NCI-H1048 (cell line): ENCODE results near the gene MYOC.
"Not testable (repeated sequence)": the region's sequence is repeated elsewhere in the genome, so short reads cannot be mapped to it uniquely, and the experiment has no call there.

ENCODE experiments used
- DNase-seq: peaks from one replicate; lab custom pipeline; 2025; lab: John Stamatoyannopoulos, UW

The MYOC gene

GRCh38 chr1:171652234-171652822 lies at the start of gene MYOC:
Gene MYOC (minus strand): TSS chr1:171652688. CDS start chr1:171652611, 77 bp downstream.
- no peak for DNase-seq

GRCh38 chr1:171699531-171699930 lies 47.0 kb upstream of the MYOC start:
- DNase-seq, result no peak

DNA sequence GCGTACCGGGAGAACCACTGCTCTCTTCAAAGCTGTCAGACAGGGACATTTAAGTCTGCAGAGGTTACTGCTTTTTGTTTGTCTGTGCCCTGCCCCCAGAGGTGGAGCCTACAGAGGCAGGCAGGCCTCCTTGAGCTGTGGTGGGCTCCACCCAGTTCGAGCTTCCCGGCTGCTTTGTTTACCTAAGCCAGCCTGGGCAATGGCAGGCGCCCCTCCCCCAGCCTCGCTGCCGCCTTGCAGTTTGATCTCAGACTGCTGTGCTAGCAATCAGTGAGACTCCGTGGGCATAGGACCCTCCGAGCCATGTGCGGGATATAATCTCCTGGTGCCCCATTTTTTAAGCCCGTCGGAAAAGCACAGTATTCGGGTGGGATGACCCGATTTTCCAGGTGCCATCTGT lies 43.3 kb upstream of the MYOC start:
- DNase-seq, result not testable (repeated sequence)

GRCh38 chr1:171693541-171693940 lies 41.1 kb upstream of the MYOC start:
- not testable (repeated sequence) for DNase-seq

DNA sequence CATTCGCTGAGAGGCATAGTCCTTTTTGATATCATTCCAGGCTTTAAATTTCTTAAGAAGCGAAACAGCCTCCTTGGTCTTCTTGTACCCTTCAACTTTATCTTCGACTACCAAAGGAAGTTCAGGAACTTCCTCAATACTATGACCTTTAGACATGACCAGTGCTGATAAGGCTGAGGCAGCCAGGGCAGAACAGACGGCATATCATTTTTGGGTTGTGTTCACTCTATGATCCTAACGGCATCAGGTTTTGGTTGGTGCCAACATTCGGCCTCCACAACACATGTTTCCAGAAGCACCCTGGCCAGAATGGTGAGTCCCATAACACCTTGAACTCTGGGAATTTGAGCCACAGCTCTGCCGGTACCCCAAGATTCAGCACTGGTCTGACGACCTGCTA lies 31.4 kb upstream of the MYOC start:
- DNase-seq, result no peak

DNA sequence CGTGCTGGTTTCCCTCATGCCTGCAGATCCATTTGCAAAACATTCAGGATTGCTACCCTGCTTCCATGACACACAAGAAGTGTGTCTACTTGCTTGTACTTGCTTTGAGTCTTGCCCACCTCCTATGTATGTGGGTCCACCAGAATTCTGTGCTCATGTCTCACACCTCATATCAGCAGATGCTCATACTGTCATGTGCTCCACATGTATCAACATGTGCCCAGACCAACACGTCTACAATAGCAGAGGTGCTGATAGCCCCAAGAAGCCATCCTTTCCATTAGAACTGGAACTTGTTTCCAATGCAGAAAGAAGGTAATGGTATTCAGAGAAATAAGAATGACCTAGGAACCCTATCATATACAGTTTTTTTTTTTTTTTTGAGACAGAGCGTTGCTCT lies 27.9 kb upstream of the MYOC start:
- no peak for DNase-seq

DNA sequence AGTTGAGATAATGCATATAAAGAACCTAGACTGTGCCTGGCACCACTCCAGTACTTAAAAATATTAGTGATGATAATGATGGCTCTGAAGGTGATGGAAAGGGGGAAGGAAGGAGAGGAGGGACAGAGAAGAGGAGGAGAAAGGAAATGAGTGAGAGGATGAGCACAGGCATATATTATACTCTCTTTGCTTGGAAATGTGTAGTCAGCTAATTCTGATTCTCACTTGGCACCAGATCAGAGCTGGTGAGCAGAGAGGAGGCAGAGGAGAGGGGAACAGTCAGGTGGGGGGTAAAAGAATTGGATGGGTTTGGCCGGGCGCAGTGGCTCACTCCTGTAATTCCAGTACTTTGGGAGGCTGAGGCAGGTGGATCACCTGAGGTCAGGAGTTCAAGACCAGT lies 24.3 kb upstream of the MYOC start:
- no peak for DNase-seq

GRCh38 chr1:171674431-171675405 lies 22.2 kb upstream of the MYOC start:
- DNase-seq, result no peak

DNA sequence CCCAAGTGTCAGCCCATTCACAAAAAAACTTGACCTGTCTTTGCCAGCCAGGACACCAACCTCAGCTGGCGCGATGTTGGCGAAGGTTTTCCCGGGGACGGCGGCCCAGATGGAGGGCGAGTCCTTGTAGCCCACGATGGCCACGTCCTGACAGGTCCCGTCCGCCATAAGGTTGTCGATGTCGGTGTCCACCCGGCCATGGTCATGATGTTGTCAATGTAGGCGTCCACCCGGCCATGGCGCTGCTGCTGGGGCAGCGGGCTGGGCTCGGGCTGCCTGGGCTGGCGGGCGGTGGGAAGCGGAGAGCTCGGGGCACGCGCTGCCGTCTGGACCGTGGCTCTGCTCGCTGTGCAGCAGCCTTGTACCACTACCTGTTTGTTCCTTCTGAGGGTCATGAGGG lies 18.3 kb upstream of the MYOC start:
- no peak for DNase-seq

GRCh38 chr1:171668372-171668771 lies 15.9 kb upstream of the MYOC start:
- DNase-seq, result no peak

DNA sequence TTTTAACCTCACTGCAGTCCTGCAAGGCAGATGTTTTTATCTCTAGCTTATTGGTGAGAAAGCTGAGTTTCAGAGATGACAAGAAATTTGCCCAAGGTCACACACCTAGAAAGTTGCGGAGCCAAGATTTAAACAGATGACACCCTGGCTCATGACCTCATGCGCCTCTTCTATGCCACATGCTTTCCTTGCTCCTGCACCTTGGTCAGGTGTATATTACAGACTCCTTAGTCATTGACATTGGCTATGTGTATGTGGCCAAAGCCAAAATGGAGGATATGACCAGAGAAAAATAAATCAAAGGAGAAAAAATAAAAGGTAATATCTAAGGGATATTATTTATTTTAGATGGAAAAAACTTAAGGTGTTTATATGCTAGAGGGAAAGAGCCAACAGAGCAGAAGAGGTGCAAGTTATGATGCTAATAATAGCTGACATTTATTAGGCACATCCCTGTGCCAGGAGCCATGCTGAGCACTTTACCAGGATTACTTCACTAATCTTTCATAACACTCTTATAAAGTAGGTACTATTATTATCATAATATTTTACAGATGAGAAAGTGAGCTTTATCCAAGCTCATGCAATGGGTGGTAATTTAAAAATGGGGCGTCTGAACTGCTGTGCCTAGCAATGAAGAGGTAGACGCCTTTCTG lies 13.8 kb upstream of the MYOC start:
- DNase-seq, result no peak

DNA sequence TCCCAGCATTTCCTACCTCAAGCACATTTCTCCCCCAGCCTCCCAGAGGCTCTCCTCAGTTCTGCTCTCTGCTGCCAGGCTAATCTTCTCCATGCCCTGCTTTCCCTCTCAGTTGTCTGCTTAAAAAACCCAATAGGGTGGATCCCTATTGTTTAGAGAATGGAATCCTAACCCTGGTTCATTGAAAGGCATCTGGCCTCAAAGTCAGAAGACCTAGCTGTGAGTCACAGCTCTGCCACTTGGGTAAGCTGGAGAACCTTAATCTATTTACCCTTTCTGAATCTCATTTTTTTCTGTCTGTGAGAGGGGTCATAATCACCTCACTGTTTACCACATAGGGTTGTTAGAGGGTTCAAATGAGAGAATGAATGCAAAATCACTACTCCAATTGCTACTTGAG lies 12.5 kb upstream of the MYOC start:
- no peak for DNase-seq

GRCh38 chr1:171663854-171664575 lies 11.5 kb upstream of the MYOC start:
- no peak for DNase-seq

- no peak for DNase-seq
Observed at GRCh38 chr1:171663036-171663853, 10.8 kb upstream of the MYOC start.

- no peak for DNase-seq
Observed at GRCh38 chr1:171661076-171661650, 8.7 kb upstream of the MYOC start.

DNA sequence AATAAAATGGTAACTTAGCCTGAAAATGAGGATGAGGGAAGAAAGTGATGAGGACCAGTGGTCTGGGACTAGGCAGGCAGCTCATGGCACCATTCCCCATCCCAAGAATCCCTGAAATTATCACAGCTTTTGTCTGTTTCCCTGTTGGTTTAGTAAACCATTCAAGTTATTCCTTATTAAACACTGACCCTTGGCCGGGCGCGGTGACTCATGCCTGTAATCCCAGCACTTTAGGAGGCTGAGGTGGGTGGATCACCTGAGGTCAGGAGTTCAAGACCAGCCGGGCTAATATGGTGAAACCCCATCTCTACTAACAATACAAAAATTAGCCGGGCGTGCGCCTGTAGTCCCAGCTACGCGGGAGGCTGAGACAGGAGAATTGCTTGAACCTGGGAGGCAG lies 3.7 kb upstream of the MYOC start:
- not testable (repeated sequence) for DNase-seq

DNA sequence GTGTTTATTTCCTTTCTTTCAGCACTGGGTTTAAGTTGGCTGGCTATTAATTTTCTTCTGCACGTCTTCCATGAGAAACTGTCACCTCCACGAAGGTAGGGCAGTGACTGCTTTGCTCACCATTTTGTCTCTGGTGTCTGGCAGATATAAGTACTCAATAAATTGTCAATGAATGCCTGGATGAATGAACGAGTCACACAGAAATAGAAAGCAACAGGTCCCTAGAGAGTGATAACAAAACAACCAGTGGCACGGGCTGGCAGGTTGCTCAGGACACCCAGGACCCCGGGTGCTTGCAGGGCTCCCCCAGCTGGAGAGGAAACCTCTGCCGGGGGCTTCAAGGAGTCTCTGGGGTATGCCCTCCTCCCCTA lies 3.2 kb upstream of the MYOC start:
- DNase-seq, result no peak

DNA sequence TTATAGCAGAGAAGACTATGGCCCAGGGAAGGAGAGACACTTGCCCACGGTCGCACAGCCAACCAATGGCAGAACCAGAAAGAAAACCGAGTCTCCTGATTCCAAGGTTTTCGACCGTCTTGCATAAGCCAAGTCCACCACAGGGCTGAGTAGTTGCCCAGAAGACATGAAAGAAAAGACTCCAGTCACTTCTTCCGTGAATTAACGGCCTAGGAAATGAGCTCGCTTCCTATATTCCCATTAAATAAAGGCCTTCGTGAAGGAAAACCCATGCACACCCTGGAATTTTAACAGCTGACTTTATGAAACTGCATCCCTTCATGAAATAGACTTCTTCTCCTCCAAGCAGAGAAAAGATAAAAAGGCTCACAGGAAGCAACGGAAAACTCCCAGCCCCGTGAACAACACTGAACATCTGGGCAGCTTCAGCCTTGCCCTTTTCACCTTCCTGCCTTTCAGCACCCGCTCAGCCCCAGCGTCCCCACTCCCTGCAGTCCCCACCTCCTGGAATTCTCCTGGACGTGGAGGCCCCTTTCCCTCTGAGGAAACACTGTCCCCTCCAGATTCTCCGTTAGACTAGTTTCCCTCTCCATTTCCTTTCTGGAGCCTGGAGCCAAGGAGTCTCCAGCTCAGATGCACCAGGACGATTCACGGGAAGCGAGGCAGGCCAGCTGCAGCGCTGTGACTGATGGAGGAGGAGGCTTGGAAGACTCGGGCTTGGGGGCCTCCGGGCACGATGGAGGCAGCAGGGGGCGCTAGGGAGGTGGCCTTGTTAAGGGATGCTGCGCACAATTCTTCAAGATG lies 2.7 kb upstream of the MYOC start:
- DNase-seq, result no peak

DNA sequence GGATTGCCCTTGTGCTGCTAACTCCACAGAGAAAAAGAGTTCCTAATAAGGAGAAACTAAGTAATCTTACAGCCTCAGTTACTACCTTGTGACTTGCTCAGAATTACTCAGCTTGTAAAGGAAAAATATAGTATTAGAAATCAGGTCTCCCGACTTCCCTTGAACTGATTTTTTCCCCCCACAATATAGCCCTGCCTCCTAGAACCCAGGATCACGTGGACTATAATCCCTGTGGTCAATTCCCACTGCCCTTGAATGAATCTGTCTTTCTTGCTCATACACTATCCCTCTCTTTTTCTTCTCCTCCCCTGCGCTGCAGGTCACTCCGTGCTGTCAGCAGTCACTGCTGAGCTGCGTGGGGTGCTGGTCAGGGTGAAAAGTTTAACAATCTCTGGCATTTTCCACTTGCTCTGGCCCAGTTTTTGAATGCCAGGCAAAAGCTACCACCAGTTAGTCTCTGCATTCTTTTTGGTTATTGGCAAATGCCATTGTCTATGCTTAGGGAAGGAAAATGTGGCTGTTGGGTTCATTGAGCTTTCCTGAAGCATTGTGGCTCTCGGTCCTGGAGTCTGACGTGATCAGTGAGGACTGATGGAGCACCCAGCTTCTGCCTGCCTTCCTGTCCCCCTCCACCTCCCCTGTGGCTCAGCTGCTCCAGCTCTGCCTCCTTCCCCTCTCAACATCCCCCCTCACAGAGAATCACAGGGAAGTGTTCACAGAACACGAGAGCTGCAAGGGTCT lies 1.9 kb upstream of the MYOC start:
- DNase-seq, result no peak

GRCh38 chr1:171653796-171654195 lies 1.3 kb upstream of the MYOC start:
- no peak for DNase-seq
